ENCODE measurements around the gene COMTD1. TPM values are rescaled to one million over a fixed set of nuclear protein-coding genes. Genes with fewer than 3 reads are reported as not detected.

Gene COMTD1
- total and polyA plus RNA-seq, 2 experiments from 2014 or later, result 8.8 to 12.6 TPM

GRCh38 chr10:75250934-75251333, 15.2 kb upstream of the COMTD1 start:
- Histone ChIP-seq H4K20me1 (ENCODE audit: insufficient read depth) (no peaks in the 10 kb centered on the region), H3K27ac (no peak overlapping the region), H3K9ac (no peak overlapping the region), H3K4me1 (ENCODE audit: insufficient read depth) (no peaks in the 10 kb centered on the region), H3K79me2 (ENCODE audit: insufficient read depth) (no peaks in the 10 kb centered on the region), H3K36me3 (ENCODE audit: low read depth) (no peaks in the 10 kb centered on the region), H3K4me3 (no peak overlapping the region), H3K27me3 (replicated peaks; ENCODE audit: insufficient read depth) (no peaks in the 10 kb centered on the region), H3K9me2 (ENCODE audit: insufficient read depth) (no peaks in the 10 kb centered on the region), H3K9me3 (ENCODE audit: low read depth) (peaks cover 4% of the 10 kb centered on the region), H2AFZ (no peak overlapping the region), H3K4me2 (ENCODE audit: unreplicated experiment) (no peak overlapping the region), H3F3A (ENCODE audit: insufficient read depth) (no peaks in the 10 kb centered on the region)
- DNase-seq, result no peak
- 64 to 79% methylated on average over 2 to 3 of the region's 3 CpGs for WGBS, 2 experiments (ENCODE audit: low coverage in 1 of 2, low lambda C conversion rate in 2 of 2, missing lambda C conversion rate in 2 of 2)
- in situ Hi-C loops (cut with MboI), result no loop called here
- TF ChIP-seq EZH2 (IDR thresholded peaks at IDR 0.05; ENCODE audit: insufficient read depth, poor library complexity, severe bottlenecking) (no peak), EZH2phosphoT487 (IDR thresholded peaks at IDR 0.05; ENCODE audit: insufficient read depth, low read depth) (no peak)

- no peaks in the 10 kb centered on the region for H3K36me3 ChIP-seq (ENCODE audit: low read depth)
- no peak overlapping the region for H3K4me3 ChIP-seq
- H3F3A ChIP-seq (ENCODE audit: insufficient read depth), result no peaks in the 10 kb centered on the region
- H3K9me2 ChIP-seq (ENCODE audit: insufficient read depth), result no peaks in the 10 kb centered on the region
- no peak for TF ChIP-seq EZH2 (IDR thresholded peaks at IDR 0.05; ENCODE audit: insufficient read depth, poor library complexity, severe bottlenecking)
- no peak for TF ChIP-seq EZH2phosphoT487 (IDR thresholded peaks at IDR 0.05; ENCODE audit: insufficient read depth, low read depth)
- H3K79me2 ChIP-seq (ENCODE audit: insufficient read depth), result no peaks in the 10 kb centered on the region
- H4K20me1 ChIP-seq (ENCODE audit: insufficient read depth), result no peaks in the 10 kb centered on the region
- H3K4me1 ChIP-seq (ENCODE audit: insufficient read depth), result no peaks in the 10 kb centered on the region
- no peak overlapping the region for H2AFZ ChIP-seq
- no peak overlapping the region for H3K27ac ChIP-seq
- no peaks in the 10 kb centered on the region for H3K9me3 ChIP-seq (ENCODE audit: low read depth)
- H3K4me2 ChIP-seq (ENCODE audit: unreplicated experiment), result no peak overlapping the region
- WGBS, 2 experiments (ENCODE audit: low coverage in 1 of 2, low lambda C conversion rate in 2 of 2, missing lambda C conversion rate in 2 of 2), result 76 to 83% methylated on average over 5 of the region's 5 CpGs
- in situ Hi-C loops (cut with MboI), result loop anchor here (25.0 kb wide), 1 partner anchor 985 kb away; no protein-coding TSS in a partner anchor
- DNase-seq, result no peak
- no peak overlapping the region for H3K9ac ChIP-seq
- H3K27me3 ChIP-seq (replicated peaks; ENCODE audit: insufficient read depth), result no peaks in the 10 kb centered on the region
These were observed 12.0 kb upstream of the COMTD1 start for GRCh38 chr10:75247797-75248196.

DNA sequence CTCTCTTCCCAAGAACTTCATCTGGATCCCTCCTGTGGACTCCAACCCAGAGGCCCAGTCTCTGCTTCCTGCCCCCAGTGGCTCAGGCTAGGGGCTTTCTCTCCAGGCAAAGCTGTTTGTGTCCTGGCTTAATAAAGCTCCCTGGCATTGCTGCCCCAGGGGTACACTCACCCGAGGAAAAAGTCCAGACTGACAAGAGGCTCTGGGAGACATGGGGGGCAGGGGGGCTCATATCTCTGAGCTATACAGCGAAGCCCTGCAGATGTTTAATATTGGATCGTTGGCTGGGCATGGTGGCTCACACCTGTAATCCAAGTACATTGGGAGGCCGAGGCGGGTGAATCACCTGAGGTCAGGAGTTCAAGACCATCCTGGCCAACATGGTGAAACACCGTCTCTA, 10.7 kb upstream of the COMTD1 start:
- H3K79me2 ChIP-seq (ENCODE audit: insufficient read depth), result no peaks in the 10 kb centered on the region
- no peak overlapping the region for H3K9ac ChIP-seq
- H3K4me1 ChIP-seq (ENCODE audit: insufficient read depth), result no peaks in the 10 kb centered on the region
- H4K20me1 ChIP-seq (ENCODE audit: insufficient read depth), result no peaks in the 10 kb centered on the region
- WGBS, 2 experiments (ENCODE audit: low coverage in 1 of 2, low lambda C conversion rate in 2 of 2, missing lambda C conversion rate in 2 of 2), result 70 to 74% methylated on average over 6 of the region's 6 CpGs
- no peaks in the 10 kb centered on the region for H3K36me3 ChIP-seq (ENCODE audit: low read depth)
- in situ Hi-C loops (cut with MboI), result loop anchor here (25.0 kb wide), 1 partner anchor 984 kb away; no protein-coding TSS in a partner anchor
- DNase-seq, result no peak
- no peak overlapping the region for H3K4me3 ChIP-seq
- TF ChIP-seq EZH2phosphoT487 (IDR thresholded peaks at IDR 0.05; ENCODE audit: insufficient read depth, low read depth), result no peak
- no peak for TF ChIP-seq EZH2 (IDR thresholded peaks at IDR 0.05; ENCODE audit: insufficient read depth, poor library complexity, severe bottlenecking)
- no peaks in the 10 kb centered on the region for H3K27me3 ChIP-seq (replicated peaks; ENCODE audit: insufficient read depth)
- H3K9me2 ChIP-seq (ENCODE audit: insufficient read depth), result no peaks in the 10 kb centered on the region
- no peak overlapping the region for H3K27ac ChIP-seq
- H2AFZ ChIP-seq, result no peak overlapping the region
- H3K4me2 ChIP-seq (ENCODE audit: unreplicated experiment), result no peak overlapping the region
- no peaks in the 10 kb centered on the region for H3K9me3 ChIP-seq (ENCODE audit: low read depth)
- no peaks in the 10 kb centered on the region for H3F3A ChIP-seq (ENCODE audit: insufficient read depth)

GRCh38 chr10:75245354-75246250, 9.8 kb upstream of the COMTD1 start:
- H3K9me2 ChIP-seq (ENCODE audit: insufficient read depth), result no peaks in the 10 kb centered on the region
- 51 to 55% methylated on average over 10 of the region's 10 CpGs for WGBS, 2 experiments (ENCODE audit: low coverage in 1 of 2, low lambda C conversion rate in 2 of 2, missing lambda C conversion rate in 2 of 2)
- no peak for TF ChIP-seq EZH2 (IDR thresholded peaks at IDR 0.05; ENCODE audit: insufficient read depth, poor library complexity, severe bottlenecking)
- TF ChIP-seq EZH2phosphoT487 (IDR thresholded peaks at IDR 0.05; ENCODE audit: insufficient read depth, low read depth), result no peak
- H3K27me3 ChIP-seq (replicated peaks; ENCODE audit: insufficient read depth), result no peaks in the 10 kb centered on the region
- H3K27ac ChIP-seq, result no peak overlapping the region
- DNase-seq, result no peak
- H3K4me2 ChIP-seq (ENCODE audit: unreplicated experiment), result no peak overlapping the region
- H3F3A ChIP-seq (ENCODE audit: insufficient read depth), result no peaks in the 10 kb centered on the region
- no peaks in the 10 kb centered on the region for H3K36me3 ChIP-seq (ENCODE audit: low read depth)
- H3K79me2 ChIP-seq (ENCODE audit: insufficient read depth), result no peaks in the 10 kb centered on the region
- H3K4me1 ChIP-seq (ENCODE audit: insufficient read depth), result no peaks in the 10 kb centered on the region
- H3K9ac ChIP-seq, result no peak overlapping the region
- H3K9me3 ChIP-seq (ENCODE audit: low read depth), result no peaks in the 10 kb centered on the region
- in situ Hi-C loops (cut with MboI), result loop anchor here (25.0 kb wide), 1 partner anchor 983 kb away; no protein-coding TSS in a partner anchor
- H4K20me1 ChIP-seq (ENCODE audit: insufficient read depth), result no peaks in the 10 kb centered on the region
- H2AFZ ChIP-seq, result no peak overlapping the region
- H3K4me3 ChIP-seq, result no peak overlapping the region
